Stimulated activated CD8-positive, alpha-beta memory T cell treated with anti-CD3 and anti-CD28 coated beads, Interleukin-15, amount 100 ng/mL, for 1 hour (primary cell): ENCODE data around the gene NTNG1.
"Not testable (repeated sequence)": the region's sequence is repeated elsewhere in the genome, so short reads cannot be mapped to it uniquely, and the experiment has no call there.

Source experiments
- DNase-seq: peaks from one replicate; pipeline ENCODE4 v3.0.0-alpha.2; 2020; ENCODE audit warnings: low read depth

NTNG1 gene

GRCh38 chr1:107200631-107201030 lies 59.8 kb downstream of the NTNG1 start:
- DNase-seq: no peak

DNA sequence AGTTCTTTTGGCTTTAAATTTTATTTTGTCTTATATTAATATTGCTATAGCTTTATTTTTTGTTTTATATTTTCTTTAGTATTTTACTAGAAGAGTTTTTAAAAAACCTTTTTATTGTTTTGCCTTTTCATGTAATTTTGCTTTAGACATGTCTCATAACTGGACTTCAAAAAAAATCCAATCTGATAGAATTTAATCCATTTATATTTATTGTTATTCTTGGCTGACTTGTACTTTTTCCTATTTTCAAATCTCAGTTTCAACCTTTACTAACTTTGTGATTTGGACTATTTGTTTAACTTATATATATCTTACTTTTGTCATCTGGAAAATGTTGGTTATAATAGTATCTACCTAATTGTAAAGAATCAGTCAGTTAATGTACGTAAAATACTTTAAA lies 61.2 kb downstream of the NTNG1 start:
- no peak for DNase-seq

DNA sequence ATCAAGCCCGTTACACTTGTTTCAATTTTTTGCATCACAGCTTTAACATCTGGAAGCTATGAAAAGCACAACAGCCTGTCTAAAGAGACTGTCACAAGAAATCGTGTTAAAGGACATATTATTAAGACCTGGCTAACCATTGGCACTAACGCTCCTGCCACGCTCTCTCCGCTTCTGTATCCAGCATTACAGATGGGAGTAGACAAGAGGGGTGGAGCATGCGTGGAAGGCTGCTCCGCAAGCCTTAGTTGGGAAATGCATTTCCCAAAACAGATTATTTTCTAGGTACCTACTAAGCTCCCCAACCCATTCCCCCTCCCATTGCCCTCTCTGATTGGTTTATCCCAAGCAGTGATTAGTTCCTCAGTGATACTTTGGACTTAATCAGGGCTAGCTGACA lies 72.4 kb downstream of the NTNG1 start:
- no peak for DNase-seq

- DNase-seq: no peak
Measured at GRCh38 chr1:107220036-107220435, 79.2 kb downstream of the NTNG1 start.

DNA sequence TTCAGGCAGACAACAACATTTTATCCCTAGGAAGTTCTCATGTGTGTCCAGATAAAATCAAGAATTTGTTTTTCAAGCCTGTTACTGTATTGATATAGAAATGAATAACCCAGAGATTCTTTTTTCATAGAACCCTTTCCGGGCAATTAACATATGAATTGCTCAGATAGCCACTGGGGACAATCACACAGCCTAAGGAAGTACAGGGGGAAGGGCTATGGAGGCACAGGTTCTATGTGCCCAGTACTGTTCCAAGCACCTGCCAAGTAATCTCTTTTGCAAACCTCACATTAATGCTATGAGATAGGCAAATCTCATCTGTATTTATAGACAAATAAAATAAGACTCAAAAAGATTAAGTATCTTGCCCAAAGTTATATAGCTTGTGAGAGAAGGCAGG lies 84.9 kb downstream of the NTNG1 start:
- DNase-seq: no peak

DNA sequence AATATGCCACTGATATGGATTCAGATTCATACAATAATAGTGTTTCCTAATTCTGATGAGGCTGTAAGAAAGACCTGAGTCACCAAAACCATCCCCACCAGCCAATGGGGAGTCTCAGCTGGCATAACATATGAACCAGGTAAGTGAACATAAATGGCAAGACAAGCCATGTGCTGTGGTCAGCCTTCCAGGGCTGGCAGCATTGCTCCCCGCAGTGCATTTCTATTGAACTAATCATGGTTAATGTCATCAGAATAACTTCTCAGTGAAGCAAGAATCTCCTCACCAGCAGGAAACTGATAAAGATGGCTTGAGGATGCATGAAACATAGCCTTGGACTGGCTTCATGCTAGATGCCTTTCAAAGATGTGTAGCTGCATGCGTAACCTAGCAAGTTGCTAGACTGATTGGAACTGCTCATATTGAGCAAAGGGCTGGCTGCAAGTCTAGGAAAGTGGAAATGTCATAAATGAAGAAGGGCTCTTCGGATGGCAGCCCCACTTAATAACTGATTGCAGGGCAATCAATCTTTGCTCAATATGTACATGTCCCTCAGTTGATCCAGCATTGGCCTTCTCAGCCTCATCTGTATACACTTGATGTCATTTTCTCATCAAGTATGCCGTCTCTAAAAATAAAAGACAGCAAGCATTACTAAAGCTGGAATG lies 88.0 kb downstream of the NTNG1 start:
- no peak for DNase-seq

- DNase-seq: no peak
Measured at GRCh38 chr1:107229711-107230110, 88.9 kb downstream of the NTNG1 start.

- DNase-seq: no peak
Measured at GRCh38 chr1:107230121-107230520, 89.3 kb downstream of the NTNG1 start.

DNA sequence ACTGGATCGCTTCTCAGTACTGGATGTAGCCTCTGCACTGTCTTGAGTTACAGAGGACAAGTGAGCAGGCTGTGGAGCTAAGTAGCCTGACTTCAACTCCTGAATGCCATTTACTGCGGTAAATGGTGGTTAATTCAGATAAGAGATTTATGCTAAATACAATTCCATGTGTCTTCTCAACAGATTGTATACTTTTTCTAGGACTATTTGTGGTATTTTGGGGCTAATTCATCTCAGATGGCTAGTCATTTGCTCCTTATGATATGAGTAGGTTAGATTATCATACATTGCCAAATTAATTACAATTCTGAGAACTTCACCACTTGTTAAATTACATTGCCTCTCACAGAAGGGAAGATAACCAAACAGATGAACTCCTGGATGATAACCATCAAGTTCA lies 90.5 kb downstream of the NTNG1 start:
- DNase-seq: no peak

DNA sequence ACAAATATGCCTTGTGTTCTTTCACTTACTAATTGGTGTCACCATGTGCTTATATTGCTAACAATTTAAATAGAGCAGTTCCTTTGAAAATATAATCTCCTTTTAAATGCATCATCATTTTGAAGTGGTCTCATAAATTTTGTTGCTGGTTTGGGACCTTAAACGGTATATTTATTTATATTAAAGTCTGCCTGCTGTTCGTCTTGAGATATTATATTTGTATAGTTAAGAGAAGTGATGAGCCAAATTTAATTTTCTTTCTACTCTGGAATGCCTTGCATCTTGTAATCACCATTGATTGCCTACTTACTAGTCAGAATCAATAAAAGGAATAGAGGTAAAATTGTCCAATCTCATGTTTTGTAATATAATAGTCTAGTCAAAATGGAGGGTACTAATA lies 91.6 kb downstream of the NTNG1 start:
- DNase-seq: no peak

DNA sequence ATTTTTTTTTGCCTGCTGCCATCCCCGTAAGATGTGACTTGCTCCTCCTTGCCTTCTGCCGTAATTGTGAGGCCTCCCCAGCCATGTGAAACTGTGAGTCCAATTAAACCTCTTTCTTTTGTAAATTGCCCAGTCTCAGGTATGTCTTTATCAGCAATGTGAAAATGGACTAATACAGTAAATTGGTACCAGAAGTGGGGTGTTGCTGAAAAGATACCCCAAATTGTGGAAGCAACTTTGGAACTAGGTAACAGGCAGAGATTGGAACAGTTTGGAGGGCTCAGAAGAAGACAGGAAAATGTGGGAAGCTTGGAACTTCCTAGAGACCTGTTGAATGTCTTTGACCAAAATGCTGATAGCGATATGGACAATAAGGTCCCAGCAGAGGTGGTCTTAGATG lies 95.9 kb downstream of the NTNG1 start:
- DNase-seq: not testable (repeated sequence)

DNA sequence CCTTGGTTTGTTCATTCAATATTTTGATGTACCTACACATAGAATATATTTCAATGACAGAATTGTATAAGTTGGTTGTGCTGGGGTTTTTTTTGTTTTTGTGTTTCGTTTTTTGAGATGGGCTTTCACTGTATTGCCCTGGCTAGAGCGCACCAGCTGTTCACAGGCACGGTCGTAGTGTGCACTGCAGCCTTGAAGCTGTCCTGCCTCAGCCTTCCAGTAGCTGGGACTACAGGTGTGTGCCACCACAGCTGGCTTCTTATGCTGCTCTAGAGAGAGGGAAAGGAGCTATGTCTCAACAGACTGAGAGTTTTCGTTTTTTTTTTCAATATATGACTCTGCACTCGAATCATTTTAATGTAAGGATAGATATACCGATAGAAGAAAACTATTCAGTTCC lies 102.6 kb downstream of the NTNG1 start:
- no peak for DNase-seq

DNA sequence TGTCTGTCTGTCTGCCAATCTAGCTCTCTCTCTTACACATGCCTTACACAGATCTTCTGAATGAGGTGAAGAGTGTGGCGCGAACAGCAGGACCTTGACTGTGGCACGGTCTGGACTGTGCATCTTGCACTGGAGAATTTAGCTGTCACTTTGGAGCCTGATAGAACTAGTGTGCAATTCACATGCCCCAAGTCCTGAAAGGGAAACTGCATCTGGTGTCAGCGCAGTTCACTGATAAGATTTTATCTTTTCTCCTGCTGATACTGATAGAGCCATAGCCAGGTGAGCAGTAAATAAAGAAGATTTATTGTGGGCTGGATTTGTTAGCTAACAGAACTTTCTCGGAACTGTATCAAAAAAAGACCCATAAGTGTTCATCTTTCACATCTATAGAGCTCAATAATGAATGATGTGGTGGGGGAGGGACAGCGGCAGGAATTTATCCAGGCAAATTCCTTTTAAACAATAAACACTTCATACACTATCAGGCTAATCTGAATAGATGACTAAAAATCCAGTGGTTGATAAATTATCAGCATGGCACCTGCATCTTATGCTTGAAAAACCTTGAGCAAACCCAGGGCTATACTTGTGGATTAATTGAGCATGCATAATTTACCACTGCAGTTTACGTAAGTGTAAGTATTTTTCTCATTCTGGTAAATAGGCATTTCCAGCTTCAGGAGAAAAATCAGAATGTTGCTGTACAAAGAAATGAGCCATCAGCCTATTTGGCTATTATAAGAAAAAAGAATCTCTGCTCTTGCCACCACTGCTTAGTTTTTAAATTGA lies 104.1 kb downstream of the NTNG1 start:
- no peak for DNase-seq

GRCh38 chr1:107246775-107247345 lies 106.0 kb downstream of the NTNG1 start:
- DNase-seq: no peak

- DNase-seq: no peak
Measured at GRCh38 chr1:107247679-107248078, 106.8 kb downstream of the NTNG1 start.

GRCh38 chr1:107250169-107250568 lies 109.3 kb downstream of the NTNG1 start:
- no peak for DNase-seq

GRCh38 chr1:107251083-107251482 lies 110.2 kb downstream of the NTNG1 start:
- no peak for DNase-seq

DNA sequence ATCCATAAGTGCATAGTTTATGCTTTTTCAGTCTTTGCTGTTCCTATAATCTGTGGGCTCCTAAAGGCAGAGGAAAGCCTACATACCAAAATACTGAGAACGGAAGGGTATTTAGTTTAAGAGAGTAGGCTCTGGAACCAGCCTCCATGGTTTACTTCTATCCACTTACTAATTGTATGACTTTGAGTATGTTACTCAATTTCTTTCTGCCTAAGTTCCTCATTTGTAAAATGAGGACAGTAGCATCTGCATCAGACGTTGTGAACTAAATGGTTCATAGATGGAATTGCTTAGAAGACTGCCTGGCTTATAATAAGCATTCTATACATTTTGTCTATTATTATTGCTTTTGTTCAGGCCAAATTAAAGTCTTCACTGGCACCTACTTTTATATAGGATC lies 111.0 kb downstream of the NTNG1 start:
- DNase-seq: no peak

DNA sequence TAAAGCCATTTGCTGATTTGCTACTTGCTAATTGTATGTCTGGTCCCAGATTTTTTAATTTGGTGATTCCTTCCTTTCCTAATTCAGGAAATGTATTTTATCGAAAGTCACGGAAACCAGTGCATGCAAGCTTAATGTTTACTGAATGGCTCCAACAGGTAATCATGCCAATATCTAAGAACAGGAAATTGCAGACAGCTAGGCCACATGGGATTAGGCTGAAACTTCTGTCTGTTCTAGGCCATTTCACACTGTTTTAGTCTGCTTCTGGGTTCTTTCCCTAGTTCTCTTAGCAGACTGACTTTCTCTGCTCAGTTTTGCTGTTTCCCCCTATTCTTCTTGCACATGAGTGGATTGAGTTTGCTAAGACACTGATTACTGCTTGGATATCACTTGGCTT lies 111.4 kb downstream of the NTNG1 start:
- DNase-seq: no peak

- DNase-seq: no peak
Measured at GRCh38 chr1:107254306-107254705, 113.5 kb downstream of the NTNG1 start.

DNA sequence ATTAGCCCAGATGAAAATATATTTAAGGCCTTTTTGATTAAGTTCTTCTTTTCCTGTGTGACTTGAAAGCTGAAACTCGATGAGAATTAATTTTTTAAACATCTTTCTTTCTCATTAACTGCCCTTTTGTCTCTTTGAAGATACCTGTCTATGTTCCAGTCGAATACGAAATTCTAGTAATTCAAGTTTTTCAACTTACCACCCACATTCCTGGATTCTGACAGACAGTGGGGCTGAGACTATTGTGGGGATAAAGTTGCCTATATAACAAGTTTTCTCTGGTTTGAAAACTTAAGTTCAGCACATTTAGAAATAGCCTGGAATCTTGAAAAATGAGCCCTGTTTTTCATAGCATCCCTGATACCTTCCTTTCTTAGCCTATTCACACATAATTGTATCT lies 114.6 kb downstream of the NTNG1 start:
- no peak for DNase-seq

DNA sequence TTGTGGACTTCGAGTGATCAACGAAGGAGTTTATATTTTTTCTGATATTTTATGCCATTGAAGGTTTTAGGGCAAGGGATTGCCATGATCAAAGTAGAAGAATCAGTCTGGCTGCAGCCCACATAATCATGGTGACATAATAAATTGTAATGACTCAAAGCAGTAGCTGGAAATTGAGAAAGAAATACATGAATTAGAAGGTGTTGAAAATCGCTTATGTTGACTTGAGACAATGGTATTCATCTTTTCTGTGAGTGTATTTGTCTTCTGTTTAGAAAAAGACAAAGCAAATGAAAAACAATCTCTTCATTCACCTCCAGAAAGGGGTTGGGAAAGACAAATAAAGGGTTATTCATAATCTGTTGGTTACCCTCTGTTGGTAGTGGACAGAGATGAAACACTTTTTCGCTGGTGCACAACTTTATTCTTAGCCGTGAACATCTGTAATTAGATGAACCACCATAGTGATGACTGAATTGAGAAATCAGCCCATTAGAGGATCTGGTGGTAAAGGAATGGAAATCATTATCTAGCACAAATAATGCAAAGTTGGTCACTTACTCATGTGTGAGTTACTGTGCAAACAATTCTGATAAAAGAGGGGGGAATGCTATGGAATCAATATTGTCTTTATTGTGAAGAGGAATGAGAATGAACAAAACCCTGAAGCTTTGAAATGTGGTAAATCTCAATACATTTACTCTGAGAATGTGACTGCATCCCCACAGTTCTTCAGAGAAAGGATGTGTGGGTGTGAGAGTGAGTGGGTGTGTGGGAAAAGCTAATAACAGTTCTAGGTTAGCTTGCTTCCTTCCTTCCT lies 121.8 kb downstream of the NTNG1 start:
- DNase-seq: no peak
